HCT116 (cell line): ENCODE data around the gene DEF6. TPM values are rescaled to one million over a fixed set of nuclear protein-coding genes. Genes with fewer than 3 reads are reported as not detected.

Experiments used
- ATAC-seq: fragments of 200-7000 bp; cut with Tn5 transposase; 2 replicates; pipeline ENCODE4 v1.9.1; 2020; ENCODE audit warnings: mild to moderate bottlenecking, moderate library complexity
- BruUV-seq: library from RNA; stranded (reverse); fragments of 400-500 nt; replicated peaks from 2 replicates; lab custom pipeline; 2021; lab: Mats Ljungman, UMichigan
- CTCF ChIA-PET: fragments of 300-600 bp; sonication (Branson Sonifier 250); formaldehyde crosslinking; loops from one replicate; lab custom pipeline; 2021; ENCODE audit warnings: antibody characterized with exemption; lab: Charles Lee
- POLR2A ChIA-PET: fragments of 300-600, 350-600 bp; sonication (Branson Sonifier 250); formaldehyde crosslinking; loops from one replicate; lab custom pipeline; 2021; ENCODE audit warnings: antibody characterized with exemption; lab: Charles Lee
- RAD21 ChIA-PET, 2 experiments: fragments of 300-600 bp; sonication (Branson Sonifier 250); formaldehyde crosslinking; loops; one replicate each; lab custom pipeline; 2023; ENCODE audit warnings: low total read pairs in 2 of 2; ENCODE audit not compliant: uncharacterized antibody in 2 of 2, unreplicated experiment in 2 of 2, low non-redundant PET in 1 of 2; lab: Charles Lee
- DNase-seq: peaks from one replicate; pipeline ENCODE4 v3.0.0-alpha.2; 2010; ENCODE audit warnings: low read depth, low spot score
- H2AFZ ChIP-seq: fragments of 200-600 bp; shearing (Covaris generic), sonication (generic); 2 replicates; pipeline ENCODE4 v1.6.1; 2017; ENCODE audit warnings: low read depth, mixed run types, mixed read lengths, antibody characterized with exemption, low read length; ENCODE audit not compliant: poor library complexity, severe bottlenecking
- H3K27ac ChIP-seq: 2 replicates; pipeline ENCODE4 v1.5.1; 2012; ENCODE audit warnings: low read depth, low read length
- H3K27me3 ChIP-seq: fragments of 200-600 bp; sonication (generic); 2 replicates; pipeline ENCODE4 v1.6.1; 2016; ENCODE audit warnings: mixed run types, low read length, mixed read lengths; ENCODE audit not compliant: insufficient read depth
- H3K36me3 ChIP-seq, 2 experiments: fragments of 200-500 bp in 1 of 2; fragments of 200-600 bp in 1 of 2; sonication (Bioruptor generic) in 1 of 2; sonication (generic) in 1 of 2; 2 replicates each; pipeline versions ENCODE4 v1.5.1 to v1.6.1; 2014 to 2016; ENCODE audit warnings: low read length in 2 of 2, inconsistent platforms in 1 of 2, mixed read lengths in 1 of 2, mixed run types in 1 of 2; ENCODE audit not compliant: insufficient read depth in 2 of 2, control insufficient read depth in 1 of 2
- H3K4me1 ChIP-seq, 2 experiments: fragments of 200-600 bp in 1 of 2; sonication (generic) in 1 of 2; 2 replicates each; pipeline versions ENCODE4 v1.5.1 to v1.6.1; 2012 to 2017; ENCODE audit warnings: low read length in 2 of 2, inconsistent platforms in 1 of 2, mild to moderate bottlenecking in 1 of 2, mixed read lengths in 1 of 2, mixed run types in 1 of 2, moderate library complexity in 1 of 2; ENCODE audit not compliant: insufficient read depth in 2 of 2, control insufficient read depth in 1 of 2
- H3K4me2 ChIP-seq: fragments of 200-600 bp; sonication (generic); 2 replicates; pipeline ENCODE4 v1.6.1; 2017; ENCODE audit warnings: mixed run types, low read length, mixed read lengths
- H3K4me3 ChIP-seq, 2 experiments: fragments of 200-600 bp in 1 of 2; sonication (generic) in 1 of 2; replicated peaks in 1 of 2; 2 replicates each; pipeline ENCODE4 v1.5.1; 2011 to 2016; ENCODE audit warnings: low read length in 2 of 2, control low read depth in 1 of 2, low read depth in 1 of 2, mild to moderate bottlenecking in 1 of 2, mixed read lengths in 1 of 2, mixed run types in 1 of 2
- H3K79me2 ChIP-seq: fragments of 200-600 bp; sonication (generic); 2 replicates; pipeline ENCODE4 v1.6.1; 2017; ENCODE audit warnings: mild to moderate bottlenecking, mixed run types, low read length, moderate library complexity, mixed read lengths; ENCODE audit not compliant: insufficient read depth
- H3K9ac ChIP-seq: fragments of 200-600 bp; sonication (generic); 2 replicates; pipeline ENCODE4 v1.6.1; 2016; ENCODE audit warnings: low read length, mixed read lengths
- H3K9me2 ChIP-seq: fragments of 200-600 bp; sonication (generic), shearing (Covaris generic); 2 replicates; pipeline ENCODE4 v1.6.1; 2017; ENCODE audit warnings: mixed run types, mild to moderate bottlenecking, moderate library complexity; ENCODE audit not compliant: insufficient read depth
- H3K9me3 ChIP-seq, 2 experiments: fragments of 200-500 bp in 1 of 2; fragments of 200-600 bp in 1 of 2; sonication (Bioruptor generic) in 1 of 2; sonication (generic) in 1 of 2; 2 replicates each; pipeline ENCODE4 v1.6.1; 2014 to 2017; ENCODE audit warnings: low read length in 2 of 2, mixed read lengths in 2 of 2, inconsistent platforms in 1 of 2, low read depth in 1 of 2, mild to moderate bottlenecking in 1 of 2, mixed run types in 1 of 2, moderate library complexity in 1 of 2; ENCODE audit not compliant: control insufficient read depth in 1 of 2, insufficient read depth in 1 of 2
- H4K20me1 ChIP-seq: fragments of 200-600 bp; sonication (generic), shearing (Covaris generic); 2 replicates; pipeline ENCODE4 v1.6.1; 2017; ENCODE audit warnings: mixed run types, mild to moderate bottlenecking, moderate library complexity; ENCODE audit not compliant: insufficient read depth
- CTCF ChIP-seq, 3 experiments: fragments of 200-600 bp in 1 of 3; sonication (generic) in 1 of 3; IDR thresholded peaks in 2 of 3; conservative IDR thresholded peaks in 1 of 3; 2 replicates each; pipeline ENCODE4 v1.5.1; 2012 to 2017; ENCODE audit warnings: low read depth in 2 of 3, low read length in 2 of 3, antibody characterized with exemption in 1 of 3, borderline replicate concordance in 1 of 3, control low read depth in 1 of 3, mild to moderate bottlenecking in 1 of 3, mixed read lengths in 1 of 3, mixed run types in 1 of 3, moderate library complexity in 1 of 3; ENCODE audit not compliant: insufficient read depth in 1 of 3
- EGR1 ChIP-seq: IDR thresholded peaks from 2 replicates; pipeline ENCODE4 v1.6.1; 2012; ENCODE audit warnings: low read depth
- ELF1 ChIP-seq: IDR thresholded peaks from 2 replicates; pipeline ENCODE4 v1.6.1; 2012; ENCODE audit warnings: low read depth, borderline replicate concordance
- EZH2 ChIP-seq: fragments of 200-600 bp; sonication (generic); IDR thresholded peaks from 2 replicates; pipeline ENCODE4 v1.6.1; 2017; ENCODE audit warnings: antibody characterized with exemption, mixed run types
- EZH2phosphoT487 ChIP-seq: fragments of 200-600 bp; IDR thresholded peaks from 2 replicates; pipeline ENCODE4 v1.6.1; 2018; ENCODE audit warnings: antibody characterized with exemption, borderline replicate concordance
- MAX ChIP-seq: IDR thresholded peaks from 2 replicates; pipeline ENCODE4 v1.6.1; 2012
- POLR2AphosphoS5 ChIP-seq: IDR thresholded peaks from 2 replicates; pipeline ENCODE4 v1.6.1; 2011; ENCODE audit warnings: mild to moderate bottlenecking, low read depth, low read length, moderate library complexity
- RAD21 ChIP-seq: IDR thresholded peaks from 2 replicates; pipeline ENCODE4 v1.6.1; 2012; ENCODE audit warnings: low read depth, mild to moderate bottlenecking
- ZFX ChIP-seq: fragments of 450-650 bp; IDR thresholded peaks from 2 replicates; pipeline ENCODE4 v1.6.1; 2017
- intact Hi-C: fragments of 100-400 bp; cut with micrococcal nuclease; formaldehyde crosslinking; loops from 2 replicates; pipeline ENCODE4 v1.10.0; 2022
- total RNA-seq: library from RNA; stranded (reverse); gene quantifications from one replicate; pipeline ENCODE4 v1.2.1, GENCODE V29; 2021; ENCODE audit not compliant: unreplicated experiment

Gene DEF6
- total RNA-seq, 1 experiment from 2014 or later: 40.4 TPM

- peaks cover 7 to 10% of the 10 kb centered on the region in 2 experiments; a peak in 3 of 4 replicates for H3K36me3 ChIP-seq
- RAD21 ChIA-PET: interaction anchor here in 1 of 2 experiments (1.0 kb wide), 1 partner anchor 151 kb away, joined by 5 read pairs; no protein-coding TSS in a partner anchor
- POLR2A ChIA-PET: no interaction called here
- H3K9ac ChIP-seq: peak overlapping the region; percentile 91
- H3K4me1 ChIP-seq: peaks cover 21 to 48% of the 10 kb centered on the region in 2 experiments
- TF ChIP-seq POLR2AphosphoS5: no peak
- no peak for TF ChIP-seq CTCF (IDR thresholded peaks at IDR 0.05 in 2 of 3, conservative IDR thresholded peaks at IDR 0.05 in 1 of 3; ENCODE audit: borderline replicate concordance in 1 of 3, insufficient read depth in 1 of 3, low read depth in 2 of 3, low read length in 2 of 3)
- TF ChIP-seq EZH2phosphoT487: no peak
- no peak for TF ChIP-seq RAD21
- no peak for TF ChIP-seq EGR1
- TF ChIP-seq EZH2: no peak
- TF ChIP-seq MAX: no peak
- no peak for TF ChIP-seq ZFX
- no peak for TF ChIP-seq ELF1
- TF ChIP-seq, all 23 proteins: peak for 0
- Histone ChIP-seq H3K27ac (peak overlapping the region; percentile 70; the same call in 1 of the 2 replicates), H3K79me2 (peaks cover 17% of the 10 kb centered on the region; the same call in 1 of the 2 replicates), H3K27me3 (no peaks in the 10 kb centered on the region), H4K20me1 (no peaks in the 10 kb centered on the region), H3K9me3 (no peaks in the 10 kb centered on the region), H3K9me2 (no peaks in the 10 kb centered on the region), H2AFZ (no peak overlapping the region), H3K4me3 (peak overlapping the region; percentile 84 to 94), H3K4me2 (peak overlapping the region; percentile 90)
- BruUV-seq: no TSS peak
- no peak for ATAC-seq
- DNase-seq: no peak
- CTCF ChIA-PET: interaction anchor here (1.5 to 3.8 kb wide), 2 partner anchors 151 to 169 kb away, joined by 4 to 46 read pairs; partner anchors contain the start of gene FANCE
- intact Hi-C loops: no loop called here
Observed at GRCh38 chr6:35298625-35299140, 1.1 kb downstream of the DEF6 start.
